ENCODE results near the gene NR5A2. TPM values are rescaled to one million over a fixed set of nuclear protein-coding genes. Genes with fewer than 3 reads are reported as not detected.

The NR5A2 gene
- total RNA-seq (2013; cell fraction: nucleolus; rRNA removed), result 0.38 and 0.42 TPM in 2 replicates
- 0.22 and 0.23 TPM in 2 replicates for total RNA-seq (2014; rRNA removed)
- total RNA-seq (2014; rRNA removed; fragmentation: Illumina TruSeq; extraction: Trizol), result 0.13 and 0.28 TPM in 2 replicates
- total RNA-seq (2021), result 0.21 and 0.26 TPM in 2 replicates
- polyA plus RNA-seq (2011; ENCODE audit: low read depth), result 0.04 TPM
- 0.60 and 0.82 TPM in 2 replicates for polyA plus RNA-seq (2011; rRNA removed)
- polyA plus RNA-seq (2011; cell fraction: cytosol; rRNA removed), result 0.12 and 0.19 TPM in 2 replicates
- 0.07 and 0.12 TPM in 2 replicates for polyA plus RNA-seq (2011; cell fraction: nucleus; rRNA removed)
- polyA plus RNA-seq (2012), result 0.08 TPM in 1 of 2 replicates, not detected in the other
- 0.15 and 0.27 TPM in 2 replicates for polyA plus RNA-seq (2014; fragmentation: Illumina TruSeq; extraction: Trizol)
- under 1 TPM; 0.02 to 0.11 TPM for polyA plus RNA-seq (2014; fragmentation: Nextera tagmentation; extraction: Ambion mirVana)
- 0.10 and 0.27 TPM in 2 replicates for polyA plus RNA-seq (2014; rRNA removed)
- under 1 TPM in 1 of 2 experiments, not detected in 1; 0.05 TPM for polyA plus RNA-seq (2016; fragmentation: Nextera tagmentation; extraction: Ambion mirVana)
- polyA minus RNA-seq (2011; rRNA and poly(A)+ RNA removed), result 0.26 and 0.37 TPM in 2 replicates
- 0.40 TPM in 1 of 2 replicates, not detected in the other for polyA minus RNA-seq (2011; cell fraction: cytosol; rRNA and poly(A)+ RNA removed)
- 0.19 and 0.24 TPM in 2 replicates for polyA minus RNA-seq (2011; cell fraction: nucleus; rRNA and poly(A)+ RNA removed)
- percentile 19 among the genes with signal in this experiment for Bru-seq, nascent RNA
- percentile 12 among the genes with signal in this experiment for BruChase-seq, experiment 1, labeled RNA remaining after a 6-hour chase
- BruChase-seq, experiment 2, labeled RNA remaining after a 2-hour chase, result percentile 15 among the genes with signal in this experiment
- long read RNA-seq, experiment 1, result 0 reads
- long read RNA-seq, experiment 2, partial matches to known transcripts, result 0 of 3 reads
- long read RNA-seq, experiment 2, other reads (novel, unspliced or antisense), result 3 of 3 reads

DNA sequence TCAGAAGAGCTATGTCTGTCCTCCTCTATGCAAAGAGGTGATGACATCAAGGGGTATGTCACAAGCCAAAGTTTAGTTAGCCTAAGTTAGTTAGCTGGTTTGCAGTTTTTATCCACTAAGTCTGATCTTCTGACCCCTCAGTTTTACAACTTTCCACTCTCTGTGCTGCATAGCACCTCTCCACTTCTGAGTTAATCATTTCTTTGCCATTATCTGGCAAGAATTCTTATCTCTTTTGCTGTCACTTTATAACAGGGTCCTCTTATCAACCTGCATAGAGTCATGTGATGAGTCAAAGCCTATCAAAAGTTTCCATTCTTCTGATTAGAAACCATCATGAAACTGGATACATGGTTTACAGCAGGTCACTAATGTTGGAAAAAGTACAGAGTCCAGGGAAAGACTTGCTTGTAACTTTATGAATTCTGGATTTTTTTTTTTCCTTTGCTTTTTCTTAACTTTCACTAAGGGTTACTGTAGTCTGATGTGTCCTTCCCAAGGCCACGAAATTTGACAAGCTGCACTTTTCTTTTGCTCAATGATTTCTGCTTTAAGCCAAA, at the start of gene NR5A2:
NR5A2 (plus strand) TSS at position 447 of the 560 bp plus-strand sequence. CDS start 138 bp downstream, outside the sequence.
- no peak for FAIRE-seq
- 0% methylated on average over 1 of the region's 1 CpG for WGBS (ENCODE audit: insufficient coverage, insufficient replicate concordance, low lambda C conversion rate, missing lambda C conversion rate)
- no peak within 1 kb of the TSS for H3K9ac ChIP-seq (ENCODE audit: control insufficient read depth, insufficient read depth, low read length)
- no peaks in the 10 kb centered on the region for H3K36me3 ChIP-seq (ENCODE audit: control insufficient read depth in 2 of 2, insufficient read depth in 2 of 2, low read length in 1 of 2)
- ATAC-seq, result no peak
- H3K9me3 ChIP-seq (replicated peaks; ENCODE audit: control insufficient read depth, insufficient read depth, low read length), result no peaks in the 10 kb centered on the region
- H3K27ac ChIP-seq (ENCODE audit: control insufficient read depth, insufficient read depth), result no peak within 1 kb of the TSS
- in situ Hi-C loops (cut with MboI) (no loop called here), intact Hi-C loops (cut with micrococcal nuclease; ENCODE audit: unreplicated experiment) (loop anchor here (10.0 kb wide), 1 partner anchor 343 kb away; no protein-coding TSS in a partner anchor)
- BruUV-seq (replicated peaks), result no TSS peak
- H3K79me2 ChIP-seq (ENCODE audit: control insufficient read depth, insufficient read depth, low read length), result no peaks in the 10 kb centered on the region
- H3K4me3 ChIP-seq, result no peak within 1 kb of the TSS
- no peak within 1 kb of the TSS for H2AFZ ChIP-seq (ENCODE audit: control insufficient read depth, low read depth, low read length)
- DNase-seq (ENCODE audit: low read depth, low spot score), result no peak
- ChIA-PET POLR2A (no interaction called here), SMC1A (ENCODE audit: uncharacterized antibody, unreplicated experiment) (interaction anchor here (0.7 to 1.0 kb wide), 2 partner anchors 11 to 40 kb away, joined by 3 to 4 read pairs; no protein-coding TSS in a partner anchor), CTCF (no interaction called here), RAD21 (ENCODE audit: unreplicated experiment) (interaction anchor here (0.8 kb wide), 1 partner anchor 463 kb away, joined by 3 read pairs; no protein-coding TSS in a partner anchor)
- no peak within 1 kb of the TSS for H3K4me2 ChIP-seq (ENCODE audit: control insufficient read depth, insufficient read depth)
- no peaks in the 10 kb centered on the region for H4K20me1 ChIP-seq (ENCODE audit: control insufficient read depth, insufficient read depth)
- TF ChIP-seq SMAD5 (IDR thresholded peaks at IDR 0.05; ENCODE audit: low read depth), result no peak
- no peak for TF ChIP-seq CHD2 (IDR thresholded peaks at IDR 0.05; ENCODE audit: borderline replicate concordance, low read depth, low read length)
- TF ChIP-seq SP1 (IDR thresholded peaks at IDR 0.05; ENCODE audit: low read depth, low read length), result no peak
- no peak for TF ChIP-seq PAX8 (IDR thresholded peaks at IDR 0.05)
- TF ChIP-seq NFIC (IDR thresholded peaks at IDR 0.05; ENCODE audit: low read depth, low read length), result no peak
- no peak for TF ChIP-seq EED (IDR thresholded peaks at IDR 0.05; ENCODE audit: low read depth)
- H3K27me3 ChIP-seq (replicated peaks in 1 of 2; ENCODE audit: control insufficient read depth in 2 of 2, insufficient read depth in 2 of 2, low read length in 1 of 2), result peaks cover 3 to 17% of the 10 kb centered on the region in 2 experiments; a peak in 3 of 4 replicates
- H3K4me1 ChIP-seq (ENCODE audit: control insufficient read depth, insufficient read depth, low read length), result no peaks in the 10 kb centered on the region

Measured in GM12878 (cell line).